ENCODE measurements around the gene TTBK1. TPM values are rescaled to one million over a fixed set of nuclear protein-coding genes. Genes with fewer than 3 reads are reported as not detected.

Gene TTBK1
- total and polyA plus RNA-seq, 9 donors: 0.03 to 0.11 (median 0.06) TPM; not detected in 6

- Histone ChIP-seq H3K27ac (no peak overlapping the region), H3K4me3 (no peak overlapping the region), H3K27me3 (no peaks in the 10 kb centered on the region), H3K9me3 (no peaks in the 10 kb centered on the region), H3K4me1 (ENCODE audit: insufficient read depth) (peaks cover 4% of the 10 kb centered on the region), H3K36me3 (no peaks in the 10 kb centered on the region)
- DNase-seq: no peak
- no peak for TF ChIP-seq EP300 (IDR thresholded peaks at IDR 0.05)
- TF ChIP-seq POLR2A (IDR thresholded peaks at IDR 0.05): no peak
- no peak for TF ChIP-seq CTCF (IDR thresholded peaks at IDR 0.05)
- intact Hi-C loops (cut with DNase I): no loop called here
- 73 to 78% (median 74%) methylated on average over 4 to 5 of the region's 5 CpGs for WGBS, 3 donors
These were observed 64.3 kb downstream of the TTBK1 start for GRCh38 chr6:43307451-43308100.

- WGBS, 3 donors: 7 to 9% (median 8%) methylated on average over 36 to 39 of the region's 39 CpGs
- Histone ChIP-seq H3K9me3 (no peaks in the 10 kb centered on the region), H3K4me3 (peak within 1 kb of the TSS; percentile 17), H3K27ac (no peak within 1 kb of the TSS), H3K36me3 (no peaks in the 10 kb centered on the region), H3K4me1 (ENCODE audit: insufficient read depth) (peaks cover 4% of the 10 kb centered on the region), H3K27me3 (no peaks in the 10 kb centered on the region)
- intact Hi-C loops (cut with DNase I): no loop called here
- no peak for TF ChIP-seq EP300 (IDR thresholded peaks at IDR 0.05)
- DNase-seq: peak; percentile 20 to 50 (median 36)
These were observed 65.1 kb downstream of the TTBK1 start, which contains the start of gene CRIP3 for GRCh38 chr6:43308101-43308989. Gene CRIP3, minus strand, starts transcription at chr6:43308826. Its CDS starts 34 bp downstream, at chr6:43308792.

GRCh38 chr6:43308990-43309477 lies 65.8 kb downstream of the TTBK1 start:
- H3K27me3 ChIP-seq: no peaks in the 10 kb centered on the region
- H3K4me1 ChIP-seq (ENCODE audit: insufficient read depth): peaks cover 4% of the 10 kb centered on the region
- DNase-seq: no peak
- TF ChIP-seq POLR2A (IDR thresholded peaks at IDR 0.05): no peak
- TF ChIP-seq CTCF (IDR thresholded peaks at IDR 0.05): no peak
- TF ChIP-seq EP300 (IDR thresholded peaks at IDR 0.05): no peak
- WGBS, 3 donors: 26 to 30% (median 27%) methylated on average over 9 of the region's 9 CpGs
- H3K36me3 ChIP-seq: no peaks in the 10 kb centered on the region
- no peak overlapping the region for H3K27ac ChIP-seq
- no peak overlapping the region for H3K4me3 ChIP-seq
- intact Hi-C loops (cut with DNase I): no loop called here
- no peaks in the 10 kb centered on the region for H3K9me3 ChIP-seq

- H3K4me1 ChIP-seq (ENCODE audit: insufficient read depth): peaks cover 4% of the 10 kb centered on the region
These were observed 66.9 kb downstream of the TTBK1 start for GRCh38 chr6:43310134-43310533.

More at GRCh38 chr6:43310134-43310533, 66.9 kb downstream of the TTBK1 start:
- TF ChIP-seq POLR2A (IDR thresholded peaks at IDR 0.05) (no peak), EP300 (IDR thresholded peaks at IDR 0.05) (no peak), CTCF (IDR thresholded peaks at IDR 0.05) (no peak)
- DNase-seq: no peak
- H3K9me3 ChIP-seq: no peaks in the 10 kb centered on the region
- no peaks in the 10 kb centered on the region for H3K27me3 ChIP-seq
- no peak overlapping the region for H3K27ac ChIP-seq
- WGBS, 3 donors: 94 to 98% (median 98%) methylated on average over 2 of the region's 2 CpGs
- H3K4me3 ChIP-seq: no peak overlapping the region
- no peaks in the 10 kb centered on the region for H3K36me3 ChIP-seq
- intact Hi-C loops (cut with DNase I): no loop called here
